Measurements from ENCODE around the gene FKBP2.
A peak's percentile ranks its signal among the peaks of the same experiment; 100 is the strongest.

The FKBP2 gene

DNA sequence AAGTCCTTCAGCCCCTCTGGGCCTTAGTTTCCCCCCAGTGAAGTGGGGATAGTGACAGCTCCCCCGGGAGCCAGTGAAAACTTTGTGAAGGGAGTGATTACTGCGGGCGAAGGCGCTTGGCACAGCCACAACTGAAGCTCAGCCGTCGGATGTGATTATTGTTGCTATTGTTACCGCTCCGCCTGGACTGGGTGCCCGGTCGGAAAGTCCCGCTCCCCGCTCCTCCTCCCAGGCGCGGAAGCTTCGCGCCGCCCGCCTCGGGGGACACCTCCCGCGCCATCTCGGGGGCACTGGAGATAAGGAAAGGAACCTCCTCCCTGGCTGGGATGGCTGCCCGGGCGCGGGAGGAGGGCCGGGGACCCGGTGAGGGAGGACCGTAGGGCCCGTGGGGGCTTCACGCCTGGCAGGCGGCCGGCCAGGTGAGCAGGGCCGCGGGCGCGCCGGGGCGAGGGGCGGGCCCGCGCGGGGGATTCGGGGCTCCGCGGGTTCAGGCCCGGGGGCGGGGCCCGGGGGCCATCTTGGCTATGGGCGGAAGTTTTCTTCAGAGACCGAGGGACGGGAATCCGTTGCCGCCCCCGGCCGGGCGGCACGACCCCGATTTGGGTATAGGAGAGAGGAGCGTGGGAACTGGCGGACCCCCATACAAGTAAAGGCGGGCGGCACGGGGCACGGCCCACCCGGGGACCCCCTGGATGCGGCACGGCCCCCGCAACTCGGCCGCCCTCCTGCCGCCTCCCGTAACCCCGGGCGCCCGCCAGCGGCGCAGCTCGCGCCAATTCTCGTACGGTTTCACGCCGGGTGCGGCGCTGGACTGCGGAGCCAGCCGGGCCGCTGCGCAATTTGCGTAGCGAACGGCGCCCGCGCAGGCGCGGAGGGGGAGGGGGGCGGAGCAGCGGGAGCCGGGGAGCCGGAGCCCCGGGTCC lies 44.3 kb downstream of the FKBP2 start, which contains the start of gene GPR137:
Gene GPR137, plus strand, starts transcription at position 887 of the 923 bp plus-strand sequence. CDS start 677 bp downstream, outside the sequence.
- peak; percentile 84 for DNase-seq (ENCODE audit: low read depth, low spot score)

DNA sequence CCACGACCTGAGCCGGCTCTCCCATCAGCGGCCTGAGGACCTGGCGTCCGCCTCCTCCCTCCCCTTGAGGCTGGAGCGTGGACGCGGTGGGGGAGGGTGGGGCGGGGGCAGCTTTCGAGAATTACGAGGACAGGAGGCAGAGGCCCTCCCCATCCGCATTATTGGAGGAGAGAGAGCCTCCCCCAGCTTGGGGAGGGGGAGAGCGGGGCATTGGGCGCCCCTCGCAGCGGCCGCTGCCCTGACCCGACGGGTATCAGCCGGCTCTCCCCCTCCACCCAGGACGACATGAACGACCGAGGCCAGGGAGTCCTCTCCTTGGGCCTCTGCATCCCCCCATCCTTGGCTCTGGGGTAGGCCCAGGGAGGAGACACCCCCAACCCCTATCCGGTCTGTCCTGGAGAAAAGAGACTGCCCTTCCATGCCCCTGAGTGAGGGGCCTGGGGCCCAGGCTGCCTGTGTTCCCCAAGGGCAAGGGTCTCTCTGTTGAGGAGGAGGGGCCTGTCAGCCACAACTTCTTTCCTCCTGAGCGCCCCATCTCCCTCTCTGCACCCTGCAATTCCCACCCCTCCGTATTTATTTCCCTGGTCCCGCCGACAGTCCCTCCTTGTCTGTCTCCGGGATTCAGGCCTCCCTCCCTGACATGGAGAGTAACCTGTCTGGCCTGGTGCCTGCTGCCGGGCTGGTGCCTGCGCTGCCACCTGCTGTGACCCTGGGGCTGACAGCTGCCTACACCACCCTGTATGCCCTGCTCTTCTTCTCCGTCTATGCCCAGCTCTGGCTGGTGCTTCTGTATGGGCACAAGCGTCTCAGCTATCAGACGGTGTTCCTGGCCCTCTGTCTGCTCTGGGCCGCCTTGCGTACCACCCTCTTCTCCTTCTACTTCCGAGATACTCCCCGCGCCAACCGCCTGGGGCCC lies 45.2 kb downstream of the FKBP2 start:
- DNase-seq (ENCODE audit: low read depth, low spot score) = no peak

DNA sequence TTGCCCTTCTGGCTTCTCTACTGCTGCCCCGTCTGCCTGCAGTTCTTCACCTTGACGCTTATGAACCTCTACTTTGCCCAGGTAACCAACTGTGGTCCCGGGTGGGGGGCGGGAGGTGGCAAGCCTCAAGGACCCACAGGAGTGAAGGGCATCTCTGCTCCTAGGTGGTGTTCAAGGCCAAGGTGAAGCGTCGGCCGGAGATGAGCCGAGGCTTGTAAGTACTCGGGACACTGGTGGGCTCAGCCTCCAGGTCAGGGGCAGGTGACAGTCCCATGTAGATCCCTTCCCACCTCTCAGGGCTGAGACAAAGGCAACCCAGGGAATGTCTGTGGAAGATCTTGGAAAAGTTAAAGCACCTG lies 45.9 kb downstream of the FKBP2 start:
- DNase-seq (ENCODE audit: low read depth, low spot score) = no peak

DNA sequence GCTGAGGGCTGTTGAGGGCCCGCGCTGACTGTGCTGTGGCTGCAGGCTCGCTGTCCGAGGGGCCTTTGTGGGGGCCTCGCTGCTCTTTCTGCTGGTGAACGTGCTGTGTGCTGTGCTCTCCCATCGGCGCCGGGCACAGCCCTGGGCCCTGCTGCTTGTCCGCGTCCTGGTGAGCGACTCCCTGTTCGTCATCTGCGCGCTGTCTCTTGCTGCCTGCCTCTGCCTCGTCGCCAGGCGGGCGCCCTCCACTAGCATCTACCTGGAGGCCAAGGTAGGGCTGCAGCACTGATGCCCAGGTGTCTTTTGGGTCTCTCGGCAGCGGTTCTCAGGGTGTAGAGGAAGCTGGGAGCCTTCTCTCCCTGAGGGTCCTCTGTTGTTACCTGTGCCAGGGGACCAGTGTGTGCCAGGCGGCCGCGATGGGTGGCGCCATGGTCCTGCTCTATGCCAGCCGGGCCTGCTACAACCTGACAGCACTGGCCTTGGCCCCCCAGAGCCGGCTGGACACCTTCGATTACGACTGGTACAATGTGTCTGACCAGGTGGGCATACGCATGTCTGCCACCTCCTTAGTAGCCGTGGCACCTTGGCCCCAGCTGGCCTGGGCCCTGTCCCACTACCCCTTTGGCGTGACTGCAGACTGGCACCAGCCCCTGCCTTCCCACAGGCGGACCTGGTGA lies 46.9 kb downstream of the FKBP2 start:
- no peak for DNase-seq (ENCODE audit: low read depth, low spot score)

DNA sequence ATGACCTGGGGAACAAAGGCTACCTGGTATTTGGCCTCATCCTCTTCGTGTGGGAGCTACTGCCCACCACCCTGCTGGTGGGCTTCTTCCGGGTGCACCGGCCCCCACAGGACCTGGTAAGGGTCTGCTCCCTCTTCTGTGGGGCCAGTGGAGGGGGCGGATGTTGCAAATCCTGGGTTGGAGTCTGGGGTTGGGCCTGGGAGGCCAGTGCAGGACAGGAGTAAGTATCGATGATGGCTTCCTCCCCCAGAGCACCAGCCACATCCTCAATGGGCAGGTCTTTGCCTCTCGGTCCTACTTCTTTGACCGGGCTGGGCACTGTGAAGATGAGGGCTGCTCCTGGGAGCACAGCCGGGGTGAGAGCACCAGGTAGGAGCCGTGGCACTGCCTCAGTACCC lies 47.5 kb downstream of the FKBP2 start:
- no peak for DNase-seq (ENCODE audit: low read depth, low spot score)

DNA sequence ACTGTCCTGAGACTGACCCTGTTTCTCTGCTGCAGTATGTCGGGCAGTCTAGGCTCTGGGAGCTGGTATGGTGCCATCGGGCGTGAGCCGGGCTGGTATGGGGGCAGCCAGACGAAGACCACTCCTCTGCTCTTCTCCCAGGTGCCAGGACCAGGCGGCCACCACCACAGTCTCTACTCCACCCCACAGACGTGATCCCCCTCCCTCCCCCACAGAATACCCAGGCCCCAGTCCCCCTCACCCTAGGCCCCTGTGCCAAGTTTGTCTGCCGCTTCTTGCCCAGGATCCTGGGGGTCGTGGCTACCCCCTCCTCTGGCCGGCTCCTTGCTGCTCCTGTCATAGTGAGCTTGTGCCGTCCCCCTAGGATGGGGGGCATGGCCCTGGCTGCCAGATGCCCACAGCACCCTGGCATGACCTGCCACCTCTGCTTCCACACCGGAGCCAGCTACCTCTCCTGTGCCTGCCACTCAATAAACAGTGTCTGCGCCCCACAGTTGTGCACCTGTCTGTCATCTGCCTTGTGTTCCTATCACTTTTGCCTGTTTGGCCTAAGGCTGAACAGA lies 48.2 kb downstream of the FKBP2 start:
- no peak for DNase-seq (ENCODE audit: low read depth, low spot score)

- DNase-seq (ENCODE audit: low read depth, low spot score) = no peak
These were observed 49.7 kb downstream of the FKBP2 start for GRCh38 chr11:64290352-64291261.

- no peak for DNase-seq (ENCODE audit: low read depth, low spot score)
These were observed 50.4 kb downstream of the FKBP2 start, which contains the start of gene KCNK4 for GRCh38 chr11:64291262-64291751. TSS of gene KCNK4 (plus strand) at chr11:64291302. CDS start at chr11:64293019, 1,717 bp downstream.

DNA sequence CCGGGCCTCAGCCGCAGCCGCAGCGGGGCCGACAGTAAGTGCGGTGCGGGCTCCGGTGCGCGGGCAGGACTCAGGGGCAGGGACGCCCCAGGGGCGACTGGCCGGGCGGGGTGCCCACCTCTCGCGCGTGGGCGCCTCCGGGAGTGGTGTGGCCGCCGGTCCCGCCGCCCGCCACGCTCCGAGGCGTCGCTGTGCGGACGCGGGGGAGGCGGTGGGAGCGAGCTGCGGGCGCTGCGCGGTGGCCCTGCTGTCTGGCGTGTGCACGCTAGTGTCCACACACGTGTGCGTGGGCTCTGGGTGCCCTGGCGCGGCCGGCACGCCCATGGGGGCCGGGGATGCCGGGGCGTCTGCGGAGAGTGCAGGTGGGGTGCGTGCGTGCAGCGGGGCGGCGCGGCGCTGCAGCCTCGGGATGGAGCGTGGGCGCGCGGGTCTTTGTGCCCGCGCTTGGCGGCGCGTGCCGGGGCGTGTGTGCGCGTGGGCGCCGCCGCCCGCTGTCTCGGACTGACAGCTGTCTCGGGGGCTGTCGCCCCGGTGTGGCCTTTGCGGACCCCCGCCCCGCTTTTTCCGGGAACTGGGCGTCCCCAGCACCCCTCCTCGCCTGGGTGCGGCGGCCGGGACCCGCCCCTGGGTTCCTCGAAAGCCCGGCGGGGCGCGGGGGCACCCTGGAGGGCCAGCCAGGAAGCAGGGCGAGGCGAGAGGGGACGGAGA lies 51.0 kb downstream of the FKBP2 start:
- no peak for DNase-seq (ENCODE audit: low read depth, low spot score)

- DNase-seq (ENCODE audit: low read depth, low spot score) = no peak
These were observed 51.8 kb downstream of the FKBP2 start for GRCh38 chr11:64292460-64293254.

Measured in activated CD4-positive, CD25-positive, alpha-beta regulatory T cell treated with anti-CD3 and anti-CD28 coated beads, Interleukin-2, amount 50 U/mL, for 16 hours (primary cell).